Measurements from ENCODE around the gene SPACDR.

GRCh38 chr7:100419660-100420226 lies 44.3 kb downstream of the SPACDR start:
- TF ChIP-seq CTCF (IDR thresholded peaks at IDR 0.05) (no peak), POLR2A (IDR thresholded peaks at IDR 0.05) (no peak), POLR2AphosphoS5 (IDR thresholded peaks at IDR 0.05) (no peak), EP300 (IDR thresholded peaks at IDR 0.05) (no peak)

Data from suprapubic skin (tissue), 4 donors.